HG02884 (cell line): Measurements from ENCODE around the gene SWI5.
"Not testable (repeated sequence)": the region's sequence is repeated elsewhere in the genome, so short reads cannot be mapped to it uniquely, and the experiment has no call there.

ENCODE experiments used
- ATAC-seq: cut with Tn5 transposase; IDR thresholded peaks from one replicate; pipeline ENCODE4 v1.9.1; 2021; ENCODE audit warnings: mild to moderate bottlenecking, moderate library complexity; ENCODE audit not compliant: unreplicated experiment

Gene SWI5

GRCh38 chr9:128275198-128276007 lies 673 bp upstream of the SWI5 start, which contains the start of gene GOLGA2:
Gene GOLGA2, minus strand, starts transcription at chr9:128276007. Its CDS starts 31 bp downstream, at chr9:128275976.
- ATAC-seq, result peak; percentile 42

DNA sequence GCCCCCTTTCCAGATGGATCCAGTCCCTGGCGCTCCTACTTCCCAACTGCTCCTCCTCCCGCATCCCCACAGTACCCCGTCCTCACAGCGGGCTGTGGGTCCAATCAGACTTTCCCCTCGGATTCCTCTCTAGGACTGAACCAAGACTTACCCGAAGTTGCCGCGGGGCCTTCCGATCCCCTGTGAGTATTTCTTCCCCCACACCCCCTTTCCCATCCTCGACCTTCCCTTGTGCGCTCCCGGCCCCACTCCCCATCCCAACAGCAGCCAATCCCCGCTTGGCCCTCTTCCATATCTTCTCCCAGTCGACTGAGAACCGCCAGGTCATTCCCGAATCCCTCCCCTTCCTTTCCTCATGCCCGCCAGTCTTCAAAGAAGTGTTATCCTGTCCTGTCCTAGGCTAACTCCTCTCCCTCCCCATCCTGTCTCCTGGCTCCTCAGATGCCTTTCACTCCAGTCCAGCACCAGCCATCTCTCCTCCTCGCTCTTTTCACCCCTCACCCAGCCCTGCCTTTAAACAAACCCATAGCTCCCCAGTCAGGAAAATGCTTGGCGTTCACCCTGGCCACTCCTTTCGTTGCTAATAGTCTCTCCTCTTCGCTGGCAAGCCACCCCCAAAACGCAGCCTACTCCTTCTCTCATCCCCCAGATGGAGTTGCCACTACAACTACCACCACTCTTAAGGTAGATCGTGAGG lies 646 bp downstream of the SWI5 start:
- no peak for ATAC-seq

GRCh38 chr9:128279088-128280073 lies 3.3 kb downstream of the SWI5 start:
- ATAC-seq, result not testable (repeated sequence)

GRCh38 chr9:128280084-128280622 lies 4.1 kb downstream of the SWI5 start:
- no peak for ATAC-seq

DNA sequence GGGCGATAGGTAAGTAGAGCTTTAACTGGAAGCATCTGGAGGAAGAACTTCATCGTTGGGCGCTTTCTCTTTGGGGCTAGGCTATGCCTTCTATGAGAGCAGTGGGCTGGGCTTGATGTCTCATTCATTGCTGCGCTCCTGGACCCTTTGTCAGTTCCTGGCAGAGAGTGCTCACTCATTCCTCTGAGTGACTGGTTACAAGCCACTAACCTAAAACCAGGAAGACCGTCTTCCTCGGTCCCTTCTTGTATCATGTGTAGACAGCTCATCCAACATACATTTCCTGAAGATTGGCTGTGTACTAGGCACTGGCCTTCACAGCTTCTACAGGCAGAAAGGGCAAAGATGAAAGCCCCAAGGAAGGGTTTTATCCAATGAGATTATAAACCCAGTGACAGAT lies 6.4 kb downstream of the SWI5 start:
- no peak for ATAC-seq

- no peak for ATAC-seq
Measured at GRCh38 chr9:128285033-128285784, 9.1 kb downstream of the SWI5 start.

- ATAC-seq, result no peak
Measured at GRCh38 chr9:128286440-128286839, 10.4 kb downstream of the SWI5 start.

DNA sequence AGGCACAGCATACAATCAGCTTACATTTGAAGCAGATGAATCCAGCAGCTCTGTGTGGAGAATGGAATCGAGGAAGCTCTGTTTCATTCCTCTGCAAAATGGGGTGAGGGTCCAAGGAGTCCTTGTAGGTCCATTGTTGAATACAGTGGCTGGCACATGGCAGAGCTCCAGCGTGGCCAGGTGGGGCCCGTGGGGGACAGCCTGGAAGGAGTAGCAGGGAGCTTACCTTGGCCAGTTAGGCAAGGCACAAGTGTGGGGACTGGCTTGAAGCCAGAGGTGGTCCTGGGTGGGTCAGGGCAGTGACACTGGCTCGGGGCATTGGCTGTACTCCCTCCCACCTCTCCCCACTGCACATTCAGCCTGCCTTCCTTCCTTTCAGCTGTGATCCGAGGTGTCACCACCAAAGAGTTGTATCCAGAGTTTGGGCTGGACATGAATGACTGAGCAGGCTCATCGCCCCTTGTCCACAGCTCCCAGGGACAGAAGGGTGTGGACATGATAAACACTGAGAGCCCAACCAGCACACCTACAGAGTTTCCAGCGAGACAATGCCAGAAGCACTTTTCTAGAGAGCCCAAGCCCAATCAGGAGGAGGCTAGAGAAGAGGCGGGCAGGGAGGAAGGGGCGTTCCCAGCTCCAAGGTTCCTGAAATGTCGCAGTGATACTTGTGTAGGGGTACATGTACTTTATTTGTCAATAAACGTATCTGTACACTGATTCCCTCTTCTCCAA lies 12.4 kb downstream of the SWI5 start:
- ATAC-seq, result no peak

DNA sequence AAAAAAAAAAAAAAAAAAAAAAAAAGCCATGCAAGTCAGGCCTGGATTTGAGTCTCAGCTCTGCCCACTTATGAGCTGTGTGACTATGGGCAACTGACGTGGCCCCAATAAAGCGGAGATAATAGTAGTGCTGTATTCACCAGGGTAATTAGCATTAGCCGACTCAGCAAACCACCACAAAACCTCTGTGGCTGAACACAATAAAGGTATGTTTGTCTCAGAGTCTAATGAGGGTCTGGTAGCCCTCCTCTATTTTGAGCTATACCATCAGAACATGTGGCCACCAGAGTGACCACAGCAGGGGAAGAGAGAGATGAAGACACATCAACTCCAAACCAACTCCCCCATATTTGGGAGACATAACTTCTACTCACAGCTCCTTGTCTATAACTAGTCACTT lies 15.9 kb downstream of the SWI5 start:
- ATAC-seq, result no peak

- ATAC-seq, result no peak
Measured at GRCh38 chr9:128293091-128293490, 17.0 kb downstream of the SWI5 start.

DNA sequence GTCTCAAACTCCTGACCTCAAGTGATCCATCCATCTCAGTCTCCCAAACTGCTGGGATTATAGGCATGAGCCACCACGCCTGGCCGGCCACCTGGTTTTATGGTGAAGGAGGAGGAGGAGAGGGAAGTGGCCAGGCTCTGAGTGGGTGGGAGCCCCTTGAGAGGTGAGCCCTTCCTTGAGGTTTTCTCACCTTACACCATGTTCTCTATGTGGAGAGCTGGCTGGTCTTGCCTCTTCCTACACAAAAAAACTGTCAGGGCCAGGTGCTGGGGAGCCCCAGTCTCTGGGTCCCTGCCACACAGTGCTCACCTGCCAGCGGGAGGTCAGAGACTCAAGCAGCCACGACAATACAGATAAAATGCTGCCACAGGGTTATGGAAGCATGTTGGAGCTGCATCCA lies 18.1 kb downstream of the SWI5 start:
- ATAC-seq, result no peak

DNA sequence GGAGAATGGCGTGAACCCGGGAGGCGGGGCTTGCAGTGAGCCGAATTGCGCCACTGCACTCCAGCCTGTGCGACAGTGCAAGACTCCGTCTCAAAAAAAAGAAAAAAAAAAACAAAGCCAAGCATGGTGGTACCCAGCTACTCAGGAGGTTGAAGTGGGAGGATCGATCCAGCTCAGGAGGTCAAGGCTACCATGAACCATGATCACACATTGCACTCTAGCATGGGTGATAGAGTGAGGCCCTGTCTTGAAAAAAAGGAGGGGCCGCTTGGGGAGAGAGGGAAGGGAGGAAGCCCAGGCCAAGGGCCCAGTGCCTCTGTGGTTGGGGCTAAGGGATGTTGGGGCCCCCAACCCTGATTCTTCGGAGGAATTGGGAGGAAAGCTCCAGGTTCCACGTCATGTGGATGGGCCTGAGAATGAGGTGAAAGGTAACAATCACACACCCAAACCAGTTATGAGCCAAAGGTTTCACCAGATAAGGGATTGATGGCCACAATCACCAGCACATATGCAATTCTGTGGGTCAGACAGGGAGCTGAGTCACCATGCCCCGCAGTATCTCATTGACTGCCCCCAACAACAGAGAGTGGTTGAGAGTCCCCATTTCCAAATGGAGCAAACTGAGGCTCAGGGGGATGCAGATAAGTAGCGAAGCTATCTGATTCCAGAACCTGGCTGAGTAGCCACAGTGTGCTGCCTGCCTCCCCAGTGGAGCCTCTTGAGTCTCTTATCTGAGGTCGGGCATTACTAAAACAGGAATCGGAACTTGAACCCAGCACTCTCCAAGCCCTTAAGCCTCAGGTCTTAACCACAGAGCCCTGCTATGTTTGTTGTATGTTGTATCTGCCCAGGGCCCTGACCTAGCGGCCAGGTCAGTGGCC lies 20.5 kb downstream of the SWI5 start:
- ATAC-seq, result no peak

DNA sequence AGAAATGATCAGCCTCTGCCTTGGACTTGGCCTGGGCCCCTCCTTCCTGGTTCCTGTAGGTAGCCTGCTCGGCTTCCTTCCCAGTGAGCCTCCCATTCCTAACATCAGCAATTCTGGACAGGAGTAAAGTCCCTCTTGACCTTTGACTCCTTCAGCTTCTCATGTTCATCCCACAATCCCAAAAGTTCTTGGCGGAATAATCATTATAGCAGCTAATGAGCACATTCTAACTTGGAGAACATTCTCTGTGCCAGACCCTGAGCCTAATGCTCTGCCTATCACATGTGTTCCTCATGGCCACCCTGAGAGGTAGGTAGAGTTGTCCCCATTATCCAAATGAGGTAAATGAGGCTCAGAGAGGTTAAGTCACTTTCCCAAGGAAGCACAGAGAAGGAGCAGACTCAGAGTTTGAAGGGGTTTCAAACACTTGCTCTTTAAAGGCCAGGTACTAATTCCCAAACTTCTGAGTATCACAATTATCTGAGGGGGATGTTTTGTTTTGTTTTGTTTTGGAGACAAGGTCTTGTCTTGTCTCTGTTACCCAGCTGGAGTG lies 21.2 kb downstream of the SWI5 start:
- ATAC-seq, result no peak

- no peak for ATAC-seq
Measured at GRCh38 chr9:128298535-128299482, 22.7 kb downstream of the SWI5 start.

DNA sequence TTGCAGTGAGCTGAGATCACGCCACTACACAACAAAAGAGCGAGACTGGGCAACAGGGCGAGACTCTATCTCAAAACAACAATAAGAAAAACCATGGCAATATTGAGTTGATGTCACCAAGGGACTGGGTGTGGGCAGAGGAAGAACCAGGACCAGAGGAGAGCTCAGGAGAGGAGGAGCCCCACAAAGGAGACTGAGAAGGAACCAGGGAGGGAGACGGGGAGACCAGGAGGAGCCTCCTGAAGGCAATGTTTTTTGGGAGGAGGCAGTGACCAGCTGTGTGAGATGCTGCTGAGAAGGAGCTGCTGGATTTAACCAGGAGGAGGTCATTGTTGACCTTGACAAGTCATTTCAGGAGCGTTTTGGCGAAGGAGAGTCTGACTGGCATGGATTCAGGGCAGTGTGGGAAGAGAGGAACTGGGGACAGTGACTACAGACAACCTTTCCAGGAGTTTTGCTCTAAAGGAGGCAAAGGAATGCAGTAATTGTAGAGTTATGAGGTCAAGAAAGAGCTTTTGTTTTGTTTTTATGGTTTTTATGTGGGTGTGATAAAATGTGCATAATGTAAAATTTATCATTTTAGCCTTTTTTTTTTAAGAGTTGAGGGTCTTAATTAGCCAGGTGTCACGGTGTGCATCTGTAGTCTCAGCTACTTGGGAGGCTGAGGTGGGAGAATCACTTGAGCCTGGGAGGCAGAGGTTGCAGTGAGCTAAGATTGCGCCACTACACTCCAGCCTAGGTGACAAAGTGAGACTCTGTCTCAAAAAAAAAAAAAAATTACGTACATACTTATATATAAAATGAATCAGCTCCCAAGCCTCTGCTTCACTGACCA lies 28.3 kb downstream of the SWI5 start:
- ATAC-seq, result no peak

DNA sequence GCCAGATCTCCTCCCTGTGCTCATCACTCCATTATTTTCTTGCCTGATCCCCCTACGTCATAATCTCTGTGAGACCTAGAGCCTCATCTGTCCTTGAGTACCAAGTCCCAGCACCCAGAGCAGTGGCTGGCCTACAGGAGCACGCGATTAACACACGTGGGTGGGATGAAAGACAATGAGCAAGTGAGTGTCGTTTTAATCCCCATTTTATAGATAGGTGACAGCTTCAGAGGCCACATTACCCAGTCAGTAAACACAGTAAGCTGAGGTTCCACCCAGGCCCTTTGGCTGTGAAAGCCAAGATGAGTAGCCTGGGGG lies 28.9 kb downstream of the SWI5 start:
- ATAC-seq, result no peak
